SH-SY5Y (cell line): ENCODE results near the gene XXYLT1.

ENCODE experiments used
- GATA2 ChIP-seq: IDR thresholded peaks from 2 replicates; pipeline ENCODE4 v1.6.1; 2011; ENCODE audit warnings: mild to moderate bottlenecking, low read depth, low read length
- GATA3 ChIP-seq: IDR thresholded peaks from 2 replicates; pipeline ENCODE4 v1.6.1; 2011; ENCODE audit warnings: low read depth, mild to moderate bottlenecking, low read length, moderate library complexity

GRCh38 chr3:195268576-195269309 is 2.2 kb downstream of the XXYLT1 start:
- TF ChIP-seq GATA3 (no peak), GATA2 (no peak)
